HG03571 (cell line): Measurements from ENCODE around the gene REEP3.

Source experiments
- ATAC-seq: cut with Tn5 transposase; IDR thresholded peaks from one replicate; pipeline ENCODE4 v1.9.1; 2021; ENCODE audit not compliant: unreplicated experiment

Gene REEP3

DNA sequence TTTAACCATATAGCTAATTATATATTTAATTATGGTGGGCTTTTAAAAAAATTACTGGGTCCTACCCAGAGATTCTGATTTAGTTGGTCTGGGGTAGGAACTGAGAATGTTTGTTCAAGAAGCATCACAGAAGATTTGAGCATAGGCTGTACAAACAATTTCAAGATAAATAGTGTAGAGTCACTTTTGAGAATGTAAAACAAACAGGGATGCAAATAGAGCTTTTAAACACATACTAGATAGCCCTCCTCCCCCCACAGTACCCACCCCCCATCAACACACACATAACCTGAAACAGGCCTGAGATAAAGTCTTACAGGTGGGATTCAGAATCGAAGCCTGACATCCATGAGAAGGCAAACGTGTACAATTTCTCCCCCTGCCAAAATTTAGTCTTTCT is 15.6 kb upstream of the REEP3 start:
- ATAC-seq = no peak

DNA sequence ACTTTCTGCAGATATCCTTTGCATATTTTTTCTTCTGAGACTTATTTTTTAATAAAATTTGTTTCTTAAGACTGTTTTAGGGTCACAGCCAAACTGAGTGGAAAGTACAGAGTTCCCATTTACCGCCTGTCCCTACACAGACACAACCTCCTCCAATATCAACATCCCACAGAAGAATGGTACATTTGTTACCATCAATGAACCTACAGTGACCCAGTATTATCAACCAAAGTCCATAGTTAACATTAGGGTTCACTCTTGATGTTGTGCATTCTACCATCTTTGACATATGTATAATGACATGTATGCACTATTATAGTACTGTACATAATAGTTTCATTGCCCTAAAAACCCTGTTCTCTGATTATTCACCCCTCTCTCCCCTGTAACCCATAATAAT is 14.6 kb upstream of the REEP3 start:
- no peak for ATAC-seq

DNA sequence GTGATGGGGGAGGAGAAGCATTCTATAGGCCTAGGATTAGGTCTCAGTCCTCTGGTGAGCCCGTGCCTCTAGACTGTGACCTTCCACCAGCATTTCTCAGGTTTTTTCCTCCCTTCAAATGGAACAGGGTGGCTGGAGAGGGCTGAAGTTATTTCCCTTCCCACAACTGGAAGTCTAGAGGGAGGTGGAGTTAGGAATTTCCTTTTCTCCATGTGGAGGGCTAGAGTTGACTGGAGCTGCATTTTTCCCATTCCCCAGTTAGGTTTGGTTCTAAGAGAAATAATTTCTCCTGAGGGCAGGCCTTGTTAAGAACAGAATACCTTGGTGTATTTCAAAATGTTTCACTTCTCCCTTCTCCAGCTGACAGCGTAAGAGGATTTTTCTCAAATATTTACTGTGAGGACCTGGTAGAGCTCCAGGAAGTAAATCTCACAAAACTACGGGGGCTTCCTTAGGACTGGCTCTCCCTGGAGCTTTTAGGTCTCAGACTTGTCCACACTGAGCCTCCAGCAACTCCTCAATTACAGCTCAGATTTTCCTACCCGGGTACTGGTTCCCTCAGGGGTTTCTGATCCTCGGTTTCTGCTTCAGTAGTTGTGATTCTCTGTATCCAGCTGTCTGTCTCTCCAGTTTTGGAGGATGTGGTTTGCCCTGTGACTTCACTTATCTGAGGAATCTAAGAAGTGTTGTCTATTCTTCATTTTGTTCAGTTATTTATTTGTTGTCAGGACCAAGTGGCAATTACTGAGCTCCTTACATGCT is 6.0 kb upstream of the REEP3 start:
- no peak for ATAC-seq

DNA sequence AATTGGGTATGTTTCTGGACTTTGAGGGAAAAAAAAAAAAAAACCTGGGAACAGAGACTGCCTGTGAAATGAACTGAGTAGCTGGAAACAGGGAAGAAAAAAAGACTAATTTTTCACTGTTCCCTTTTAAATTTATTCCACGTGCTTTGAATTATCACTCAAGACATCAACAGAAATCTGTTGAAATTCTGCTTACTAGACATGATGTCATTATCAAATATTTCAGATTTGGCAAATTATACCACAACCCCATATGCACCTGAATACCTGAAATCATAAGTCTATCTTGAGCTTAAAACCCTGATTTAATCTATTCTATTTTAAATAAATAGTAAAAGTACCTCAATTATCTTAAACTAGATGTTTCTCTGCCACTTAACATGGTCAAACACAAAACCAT is 5.0 kb upstream of the REEP3 start:
- no peak for ATAC-seq

DNA sequence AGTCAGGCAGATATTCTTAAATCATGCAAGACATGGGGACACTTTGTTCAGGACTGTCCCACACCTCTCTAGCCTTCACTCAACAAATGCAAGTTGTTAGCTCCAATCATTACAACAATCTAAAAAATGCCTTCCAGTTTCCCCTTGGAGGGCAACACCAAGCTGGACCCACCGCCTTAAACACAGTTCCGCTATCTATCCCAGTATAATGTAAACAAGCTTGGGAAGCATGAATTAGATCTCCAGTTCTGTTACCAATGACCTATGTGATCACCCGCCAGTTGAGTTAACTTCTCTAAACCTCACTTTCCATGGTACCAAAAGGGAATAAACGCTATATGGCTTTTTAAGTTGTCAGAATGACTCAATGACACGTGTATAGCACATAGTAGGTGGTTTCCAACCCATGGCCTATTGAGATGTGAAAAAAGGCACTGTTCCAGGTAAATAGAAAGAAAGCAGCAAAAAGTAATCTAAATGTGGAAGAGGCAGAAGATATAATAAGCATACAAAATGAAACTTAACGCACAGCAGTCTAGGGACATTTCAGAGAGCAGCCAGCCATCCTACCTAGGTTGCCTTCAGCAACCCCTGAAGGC is 2.4 kb upstream of the REEP3 start:
- no peak for ATAC-seq

DNA sequence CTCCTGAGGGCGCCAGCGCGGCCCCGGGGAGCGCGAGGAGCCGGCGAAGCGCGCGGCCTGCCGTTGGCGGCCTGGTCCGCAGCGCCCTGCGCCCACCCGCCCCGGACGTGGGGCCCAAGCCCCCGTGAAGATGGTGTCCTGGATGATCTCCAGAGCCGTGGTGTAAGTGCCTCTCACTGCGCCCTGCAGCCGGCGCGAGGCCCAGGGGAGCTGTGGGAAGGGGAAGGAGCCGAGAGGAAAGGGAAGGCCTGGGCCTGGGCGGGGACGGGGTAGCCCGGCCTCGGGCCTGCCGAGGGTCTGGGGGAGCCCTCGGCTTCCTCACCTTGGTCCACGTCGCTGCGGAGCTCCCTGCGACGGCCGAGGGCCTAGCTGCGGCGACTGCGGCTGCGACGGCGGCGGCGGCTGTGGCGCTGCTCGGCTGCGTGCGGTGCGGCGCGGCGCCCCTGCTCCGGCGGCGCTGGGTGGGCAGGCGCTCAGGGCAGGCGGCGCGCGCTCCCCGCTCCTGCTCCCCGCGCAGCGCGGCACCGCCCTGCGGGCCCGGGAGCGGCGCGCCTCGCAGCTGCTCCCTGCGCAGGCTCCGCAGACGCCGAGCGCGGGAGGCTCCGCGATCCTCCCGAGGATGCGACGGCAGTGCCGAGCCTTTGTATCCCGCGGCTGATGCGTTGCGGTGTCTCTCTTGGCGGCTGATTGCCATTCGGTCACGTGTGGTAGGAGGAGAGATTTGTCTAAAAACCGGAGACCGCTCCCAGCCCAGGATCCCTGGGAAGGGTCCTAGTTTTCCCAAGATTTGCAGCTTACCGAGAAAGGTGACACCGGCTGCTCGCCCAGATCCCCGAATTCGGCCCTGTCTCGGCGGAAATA is 445 bp downstream of the REEP3 start:
- ATAC-seq = peak; percentile 51

DNA sequence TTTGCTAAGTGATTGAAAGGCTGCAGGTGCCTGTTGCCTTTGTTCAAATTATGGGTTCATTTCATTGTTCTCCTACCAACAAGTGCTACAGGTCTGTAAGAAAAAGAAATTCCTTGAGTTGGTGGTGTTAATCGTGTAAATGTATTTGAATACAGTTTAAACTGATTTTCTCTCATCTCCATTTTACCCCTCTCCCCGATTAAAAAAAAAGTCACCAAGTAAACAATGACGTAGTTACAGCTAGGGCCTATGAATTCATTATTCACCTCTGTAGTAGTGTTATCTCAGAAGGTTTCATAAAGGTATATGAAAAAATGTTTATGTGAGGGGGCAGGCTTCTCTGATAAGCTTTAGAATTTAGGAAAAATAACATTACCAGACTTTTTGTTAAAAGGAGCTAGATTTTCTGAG is 1.1 kb downstream of the REEP3 start:
- no peak for ATAC-seq

DNA sequence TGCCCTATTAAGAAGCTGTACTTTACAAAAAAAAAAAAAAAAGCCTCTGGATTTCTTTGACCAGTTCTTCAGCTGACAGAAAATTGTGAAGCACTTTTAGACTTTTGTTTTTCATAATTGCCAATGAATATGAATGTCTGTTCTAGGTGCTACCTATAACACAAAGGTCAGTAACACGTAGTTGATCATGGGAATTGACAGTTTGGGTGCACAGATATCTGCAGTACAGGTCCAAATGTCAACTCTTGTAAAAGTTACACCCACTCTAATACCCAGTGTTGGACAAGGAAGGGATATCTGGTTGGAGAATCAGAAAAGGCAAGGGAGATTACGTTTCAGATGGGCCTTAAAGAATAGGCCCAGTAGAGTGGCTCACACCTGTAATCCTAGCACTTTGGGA is 1.8 kb downstream of the REEP3 start:
- no peak for ATAC-seq

DNA sequence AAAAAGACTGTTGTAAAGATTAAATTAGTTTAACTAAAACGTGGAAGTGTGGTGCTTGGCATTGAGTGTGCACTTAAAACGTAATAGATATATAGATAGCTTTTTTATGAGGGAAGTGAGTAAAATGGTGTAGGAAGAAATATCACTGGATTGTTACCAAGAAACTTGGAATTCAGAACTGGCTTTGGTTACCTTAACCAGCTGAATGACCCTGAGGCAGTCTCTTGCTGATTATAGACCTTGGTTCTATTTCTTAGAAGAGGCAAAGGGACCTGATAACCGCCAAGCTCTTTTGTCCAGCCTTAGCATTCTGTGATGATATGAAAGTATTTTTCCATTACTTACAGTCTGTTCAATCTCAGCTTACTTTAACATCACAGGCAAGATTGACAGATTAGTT is 3.8 kb downstream of the REEP3 start:
- no peak for ATAC-seq

DNA sequence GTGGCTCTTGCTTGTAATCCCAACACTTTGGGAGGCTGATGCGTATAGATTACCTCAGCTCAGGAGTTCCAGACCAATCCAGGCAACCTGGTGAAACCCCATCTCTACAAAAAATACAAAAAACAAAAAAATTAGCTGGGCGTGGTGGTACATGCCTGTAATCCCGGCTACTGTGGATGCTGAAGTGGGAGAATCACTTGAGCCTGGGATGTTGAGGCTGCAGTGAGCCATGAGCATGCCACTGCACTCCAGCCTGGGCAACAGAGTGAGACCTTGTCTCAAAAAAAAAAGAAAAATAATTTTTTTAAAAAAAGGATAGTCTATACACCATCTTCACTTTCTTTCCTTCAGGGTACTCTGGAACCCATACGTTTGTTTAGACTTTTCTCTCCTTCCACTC is 6.2 kb downstream of the REEP3 start:
- no peak for ATAC-seq

DNA sequence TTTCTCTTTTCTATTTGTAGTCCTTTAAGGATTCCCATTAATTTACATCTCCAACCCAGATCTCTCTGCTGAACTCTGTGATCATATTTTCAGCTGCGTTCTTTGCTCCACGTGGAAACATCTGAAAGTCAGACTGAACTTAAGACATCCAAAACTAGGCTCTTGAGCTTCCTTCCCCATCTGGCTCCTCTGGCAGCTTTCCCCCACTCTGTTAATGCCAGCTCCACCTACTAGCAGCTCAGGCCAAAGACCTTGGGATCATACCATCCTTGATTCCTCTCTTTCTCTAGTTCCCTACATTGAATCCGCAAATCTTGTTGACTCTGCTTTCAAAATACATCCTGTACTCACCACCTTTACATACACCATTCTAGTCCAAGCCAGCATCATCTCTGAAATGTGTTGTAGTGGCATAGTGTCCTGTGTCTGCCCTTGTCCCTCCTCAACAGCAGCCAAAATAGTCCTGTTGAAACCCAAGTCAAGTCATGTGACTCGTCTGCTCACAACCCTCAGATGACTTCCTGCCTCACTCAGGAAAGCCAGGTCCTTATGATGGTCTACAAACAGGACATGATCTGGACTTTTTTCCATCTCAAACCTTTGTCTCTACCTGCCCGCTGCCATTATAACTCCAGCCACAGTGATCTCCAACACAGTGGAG is 7.0 kb downstream of the REEP3 start:
- ATAC-seq = no peak

DNA sequence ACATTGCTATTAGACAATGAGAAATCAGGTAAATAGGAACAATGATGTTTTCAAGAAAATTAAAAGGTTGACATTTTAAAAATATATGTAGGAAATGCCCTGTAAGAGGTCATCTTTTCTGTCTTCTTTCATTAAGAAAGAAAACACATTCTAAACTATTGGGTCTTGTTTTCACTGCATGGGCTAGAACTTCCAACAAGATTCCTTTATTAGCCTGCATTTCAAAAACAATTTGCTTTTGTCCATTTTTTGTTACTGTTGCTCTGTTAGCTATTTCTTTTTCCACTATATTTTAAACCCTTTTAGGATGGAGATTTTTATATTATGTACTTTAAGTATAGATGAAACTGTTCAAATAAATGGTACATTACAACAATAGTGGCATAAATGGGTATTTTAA is 9.2 kb downstream of the REEP3 start:
- ATAC-seq = no peak

DNA sequence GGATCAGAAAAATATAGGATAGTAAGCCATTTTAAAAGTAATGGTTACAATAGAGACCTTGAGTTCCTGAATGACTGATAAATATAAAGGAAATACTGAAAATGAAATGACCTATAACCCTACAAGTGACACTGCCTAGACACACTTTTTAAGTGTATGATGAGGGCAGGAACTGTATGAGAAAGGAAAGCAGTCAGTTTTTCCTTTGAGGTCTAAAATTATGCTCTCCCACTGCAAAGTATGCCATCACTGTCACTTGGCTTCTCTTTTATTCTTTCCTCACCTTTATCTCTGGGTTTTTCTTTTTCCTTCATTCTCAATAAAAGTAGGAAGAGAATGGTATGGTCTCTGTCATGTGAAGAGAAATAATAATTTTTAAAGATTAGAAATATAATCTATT is 13.5 kb downstream of the REEP3 start:
- ATAC-seq = no peak

DNA sequence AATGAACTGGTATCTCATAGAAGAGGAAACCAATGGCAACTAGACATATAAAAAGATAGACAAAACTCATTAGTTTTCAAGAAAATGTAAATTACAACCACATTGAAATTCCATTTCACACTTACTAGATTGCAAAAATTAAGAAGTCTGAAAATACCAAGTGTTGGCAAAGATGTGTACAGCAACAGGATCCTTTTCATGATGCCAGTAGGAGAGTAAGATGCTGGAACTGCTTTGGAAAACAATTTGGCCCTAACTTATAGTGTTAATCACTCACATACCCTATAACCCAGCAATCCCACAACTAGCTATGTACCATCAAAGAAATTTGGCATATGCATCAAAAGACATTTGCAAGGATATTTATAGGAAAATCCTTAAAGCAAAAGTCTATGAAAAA is 15.5 kb downstream of the REEP3 start:
- ATAC-seq = no peak

DNA sequence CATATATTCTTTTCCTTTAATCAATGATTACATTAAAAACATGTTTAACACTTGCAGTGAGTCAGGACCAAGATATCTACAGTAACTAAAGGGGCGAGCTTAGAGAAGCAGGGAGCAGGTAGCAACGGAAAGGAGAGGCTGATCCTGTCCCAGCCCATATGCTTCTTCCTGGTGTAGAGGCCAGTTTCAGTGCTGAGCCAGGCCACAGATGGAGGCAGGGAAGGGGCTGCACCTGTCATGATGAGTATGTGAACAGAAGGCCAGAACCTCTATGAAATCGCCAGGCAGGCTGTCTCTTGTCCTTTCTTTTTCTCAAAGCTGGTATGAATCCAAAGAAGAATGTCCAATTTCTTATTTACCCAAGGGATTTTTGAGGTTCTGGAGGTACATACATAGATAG is 16.3 kb downstream of the REEP3 start:
- ATAC-seq = no peak

DNA sequence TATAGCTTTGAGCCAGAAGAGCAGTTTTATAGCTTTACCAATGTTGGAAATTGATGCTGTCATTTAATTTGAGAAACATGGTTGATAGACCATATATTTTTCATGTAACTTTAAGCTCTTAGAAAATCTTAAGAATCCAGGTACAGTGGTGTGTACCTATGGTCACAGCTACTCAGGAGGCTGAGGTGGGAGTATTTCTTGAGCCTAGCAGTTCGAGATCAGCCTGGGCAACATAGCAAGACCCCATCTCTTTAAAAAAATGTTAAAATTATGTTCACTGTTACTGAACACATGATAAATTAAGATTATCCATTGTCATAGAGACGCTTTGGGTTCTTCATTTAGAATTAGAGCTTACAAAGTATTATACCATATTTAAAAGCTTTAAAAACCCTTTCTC is 18.2 kb downstream of the REEP3 start:
- ATAC-seq = no peak

DNA sequence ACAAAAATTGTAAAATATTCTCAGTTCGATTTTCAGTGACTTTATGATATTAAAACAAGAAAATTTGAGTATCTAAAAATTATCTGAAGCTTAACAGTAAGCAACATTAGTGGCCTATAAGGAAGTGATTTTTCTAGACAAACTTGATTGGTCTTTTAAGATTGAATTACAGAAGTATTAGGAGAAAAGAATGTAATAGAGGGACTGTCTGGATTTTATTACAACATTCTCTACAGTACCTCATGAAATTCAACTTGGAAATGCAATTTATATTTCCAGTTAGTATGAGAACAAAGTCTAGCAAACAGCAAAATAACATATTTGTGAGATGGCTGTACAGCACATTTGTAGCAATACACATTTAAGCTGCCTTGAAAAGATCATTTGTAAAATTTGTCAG is 18.8 kb downstream of the REEP3 start:
- no peak for ATAC-seq

DNA sequence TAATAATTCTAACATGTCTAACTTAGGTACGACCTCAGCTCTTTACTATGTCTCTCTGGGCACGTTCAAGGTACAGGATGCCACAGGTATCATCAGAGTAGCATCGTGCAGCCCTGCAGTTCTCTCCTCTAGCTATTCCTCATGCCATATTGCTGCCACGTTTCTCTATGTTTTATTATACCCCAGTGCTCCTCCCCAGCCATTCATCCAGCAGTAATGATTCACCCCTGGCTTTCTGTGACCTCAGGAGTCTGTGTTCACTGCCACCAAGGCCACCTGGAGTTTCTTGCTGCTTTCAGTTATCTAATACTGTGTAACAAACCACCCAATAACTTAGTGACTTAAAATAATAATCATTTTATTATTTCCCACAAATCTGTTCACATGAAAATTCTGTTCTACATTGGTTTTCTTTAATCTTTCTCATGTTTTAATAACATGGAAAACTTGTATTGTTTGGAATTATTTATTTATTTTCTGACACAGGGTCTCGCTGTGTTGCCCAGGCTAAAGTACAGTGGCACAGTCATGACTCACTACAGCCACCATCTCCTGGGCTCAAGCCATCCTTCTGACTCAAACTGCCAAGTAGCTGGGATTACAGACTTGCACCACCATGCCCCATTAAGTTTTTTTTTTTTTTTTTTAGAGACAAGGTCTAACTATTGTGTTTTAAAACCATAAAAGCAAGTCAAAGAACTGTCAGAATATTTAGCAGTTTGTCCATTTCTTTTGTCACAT is 21.8 kb downstream of the REEP3 start:
- no peak for ATAC-seq

DNA sequence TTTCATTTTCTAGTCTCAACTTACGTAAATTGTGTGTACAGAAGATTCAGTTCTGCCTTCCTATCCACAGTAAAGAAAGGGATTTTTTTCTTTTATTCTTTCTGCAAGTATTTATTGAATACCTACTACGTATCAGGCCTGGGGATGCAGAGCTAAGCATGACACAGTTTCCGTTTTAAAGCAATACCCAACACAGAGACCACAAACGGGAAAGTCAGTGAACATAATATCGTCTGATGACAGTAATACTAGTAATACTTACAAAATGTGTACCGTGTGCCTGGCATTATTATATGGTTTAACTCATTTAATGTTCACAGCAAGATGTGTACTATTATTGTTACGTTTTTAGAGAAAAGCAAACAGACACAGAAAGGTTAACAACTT is 22.4 kb downstream of the REEP3 start:
- ATAC-seq = no peak

DNA sequence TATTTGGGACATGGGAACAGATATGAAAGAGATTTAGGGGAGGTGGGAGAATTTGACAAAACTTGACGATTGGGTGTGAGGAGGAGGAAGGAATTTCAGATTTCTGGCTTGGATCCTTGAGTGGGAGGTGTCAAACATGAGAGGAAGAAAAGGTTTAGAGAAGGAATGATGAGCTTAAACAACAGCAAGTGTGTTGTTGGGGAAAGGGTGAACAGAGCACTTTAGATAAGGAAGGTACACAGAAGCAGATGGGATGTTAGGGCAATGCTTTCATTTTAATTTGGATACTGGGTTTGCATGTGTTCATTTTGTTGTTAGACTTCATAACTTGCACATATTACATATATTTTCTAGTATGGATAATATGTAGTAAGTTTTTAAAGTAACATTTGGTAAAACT is 23.2 kb downstream of the REEP3 start:
- no peak for ATAC-seq
